ENCODE results near the gene ZNF688.
A peak's percentile ranks its signal among the peaks of the same experiment; 100 is the strongest.
"Not testable (repeated sequence)": the region's sequence is repeated elsewhere in the genome, so short reads cannot be mapped to it uniquely, and the experiment has no call there.

ZNF688 gene

GRCh38 chr16:30532285-30533145, 39.0 kb downstream of the ZNF688 start:
- no peak for DNase-seq

- DNase-seq = no peak
Measured at GRCh38 chr16:30530163-30531037, 41.1 kb downstream of the ZNF688 start.

- no peak for DNase-seq
Measured at GRCh38 chr16:30528799-30529457, 42.6 kb downstream of the ZNF688 start.

GRCh38 chr16:30527635-30528178, 43.8 kb downstream of the ZNF688 start:
- no peak for DNase-seq

- peak; percentile 83 for DNase-seq
Measured at GRCh38 chr16:30526823-30527634, 44.5 kb downstream of the ZNF688 start.

GRCh38 chr16:30526137-30526822, 45.2 kb downstream of the ZNF688 start, which contains the start of gene ZNF768:
Gene ZNF768, minus strand, starts transcription at chr16:30526566. Its CDS starts 153 bp downstream, at chr16:30526413.
- DNase-seq = peak; percentile 51

- no peak for DNase-seq
Measured at GRCh38 chr16:30525844-30526136, 45.7 kb downstream of the ZNF688 start.

GRCh38 chr16:30524575-30525568, 46.6 kb downstream of the ZNF688 start:
- no peak for DNase-seq

GRCh38 chr16:30523768-30524574, 47.5 kb downstream of the ZNF688 start:
- DNase-seq = no peak

- DNase-seq = not testable (repeated sequence)
Measured at GRCh38 chr16:30522702-30523463, 48.6 kb downstream of the ZNF688 start.

GRCh38 chr16:30521873-30522641, 49.5 kb downstream of the ZNF688 start:
- no peak for DNase-seq

GRCh38 chr16:30521476-30521872, 50.0 kb downstream of the ZNF688 start:
- no peak for DNase-seq

Measured in activated gamma-delta T cell (primary cell).